ENCODE data around the gene LAMA3. TPM values are rescaled to one million over a fixed set of nuclear protein-coding genes. Genes with fewer than 3 reads are reported as not detected.

The LAMA3 gene
- total and polyA plus RNA-seq, 2 donors (not counting 3 experiments of a cell fraction or from before 2014, with no cell fraction given): 2.6 to 12.3 TPM

DNA sequence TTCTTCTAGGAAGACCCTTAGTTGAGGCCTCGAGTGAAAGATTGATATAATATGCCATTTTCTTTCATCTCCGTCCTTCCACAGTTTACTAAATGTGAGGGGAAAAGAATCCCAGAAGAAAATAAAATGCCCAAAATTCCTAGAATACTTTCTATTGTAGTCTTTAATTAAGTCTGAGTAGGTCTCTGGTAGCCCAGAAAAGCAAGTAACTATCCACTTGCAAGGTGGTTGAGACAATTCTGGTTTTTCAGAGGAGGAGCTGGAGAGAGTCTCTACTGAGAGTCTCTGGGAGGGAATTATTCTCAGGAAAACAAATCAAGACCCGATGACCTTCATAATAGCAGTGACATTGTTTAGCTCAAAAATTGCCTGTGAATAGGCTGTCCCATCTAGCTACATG, 261.4 kb downstream of the LAMA3 start:
- DNase-seq (ENCODE audit: low read depth, low spot score) (no peak), FAIRE-seq (no peak)
- POLR2A ChIA-PET: no interaction called here
- H3K9ac ChIP-seq (replicated peaks; ENCODE audit: extremely low read depth, insufficient read depth, low read length): no peak overlapping the region
- BruUV-seq (replicated peaks): no TSS peak
- TF ChIP-seq JUN (IDR thresholded peaks at IDR 0.05; ENCODE audit: borderline replicate concordance, insufficient read depth, insufficient read length, low read depth) (no peak), FOS (IDR thresholded peaks at IDR 0.05; ENCODE audit: borderline replicate concordance, insufficient read depth, low read length) (no peak), EZH2 (IDR thresholded peaks at IDR 0.05; ENCODE audit: borderline replicate concordance, low read depth, low read length, severe bottlenecking) (no peak), CTCF (IDR thresholded peaks at IDR 0.05; ENCODE audit: extremely low read depth in 1 of 2, insufficient read depth in 1 of 2, low read depth in 1 of 2, low read length in 2 of 2) (no peak), MYC (IDR thresholded peaks at IDR 0.05; ENCODE audit: low read depth, low read length) (no peak), POLR2AphosphoS5 (IDR thresholded peaks at IDR 0.05; ENCODE audit: insufficient read depth, low read depth, low read length) (no peak), GATA2 (IDR thresholded peaks at IDR 0.05; ENCODE audit: insufficient read depth, insufficient read length, low read depth, low read length) (no peak), POLR2A (IDR thresholded peaks at IDR 0.05; ENCODE audit: low read depth, low read length) (no peak), MAX (IDR thresholded peaks at IDR 0.05; ENCODE audit: insufficient read depth, insufficient read length) (no peak)
- intact Hi-C loops (cut with micrococcal nuclease): no loop called here
- no peak overlapping the region for H3K4me2 ChIP-seq (ENCODE audit: insufficient read depth, low read length)
- H3K27me3 ChIP-seq (ENCODE audit: control insufficient read depth in 2 of 2, insufficient read depth in 2 of 2, low read length in 2 of 2): no peaks in the 10 kb centered on the region
- H3K9me3 ChIP-seq (replicated peaks; ENCODE audit: control insufficient read depth, insufficient read depth, low read length): no peaks in the 10 kb centered on the region
- dilution Hi-C loops (cut with MboI; ENCODE audit: extremely low pct_ligation_motif_present, low sequenced_read_pairs): no loop called here
- no peak overlapping the region for H3K4me3 ChIP-seq (replicated peaks in 1 of 3; ENCODE audit: insufficient read depth in 1 of 3, low read depth in 1 of 3, low read length in 3 of 3)
- no peaks in the 10 kb centered on the region for H3K36me3 ChIP-seq (ENCODE audit: control insufficient read depth in 2 of 2, extremely low read depth in 1 of 2, insufficient read depth in 2 of 2, low read length in 2 of 2)
- no peaks in the 10 kb centered on the region for H3K79me2 ChIP-seq (ENCODE audit: control insufficient read depth, insufficient read depth, low read length)
- H4K20me1 ChIP-seq (replicated peaks; ENCODE audit: control insufficient read depth, extremely low read depth, insufficient read depth, low read length): no peaks in the 10 kb centered on the region
- CTCF ChIA-PET: interaction anchor here (1.5 kb wide), 2 partner anchors 10 to 32 kb away, joined by 4 read pairs; no protein-coding TSS in a partner anchor
- no peak overlapping the region for H3K27ac ChIP-seq (ENCODE audit: insufficient read depth, low read depth, low read length)
- no peaks in the 10 kb centered on the region for H3K9me1 ChIP-seq (replicated peaks; ENCODE audit: control insufficient read depth, extremely low read depth, insufficient read depth, low read length)
- no peaks in the 10 kb centered on the region for H3K4me1 ChIP-seq (ENCODE audit: control insufficient read depth, extremely low read depth, insufficient read depth, low read length)
- no peak overlapping the region for H2AFZ ChIP-seq (ENCODE audit: low read depth, low read length)

Measured in endothelial cell of umbilical vein (primary cell).